HG03064 (cell line): ENCODE measurements around the gene CCDC92B.
"Not testable (repeated sequence)": the region's sequence is repeated elsewhere in the genome, so short reads cannot be mapped to it uniquely, and the experiment has no call there.

ENCODE experiments used
- ATAC-seq: cut with Tn5 transposase; IDR thresholded peaks from one replicate; pipeline ENCODE4 v1.9.1; 2021; ENCODE audit warnings: low read depth; ENCODE audit not compliant: unreplicated experiment

CCDC92B gene

GRCh38 chr17:2704890-2705248, 44.6 kb downstream of the CCDC92B start:
- no peak for ATAC-seq

DNA sequence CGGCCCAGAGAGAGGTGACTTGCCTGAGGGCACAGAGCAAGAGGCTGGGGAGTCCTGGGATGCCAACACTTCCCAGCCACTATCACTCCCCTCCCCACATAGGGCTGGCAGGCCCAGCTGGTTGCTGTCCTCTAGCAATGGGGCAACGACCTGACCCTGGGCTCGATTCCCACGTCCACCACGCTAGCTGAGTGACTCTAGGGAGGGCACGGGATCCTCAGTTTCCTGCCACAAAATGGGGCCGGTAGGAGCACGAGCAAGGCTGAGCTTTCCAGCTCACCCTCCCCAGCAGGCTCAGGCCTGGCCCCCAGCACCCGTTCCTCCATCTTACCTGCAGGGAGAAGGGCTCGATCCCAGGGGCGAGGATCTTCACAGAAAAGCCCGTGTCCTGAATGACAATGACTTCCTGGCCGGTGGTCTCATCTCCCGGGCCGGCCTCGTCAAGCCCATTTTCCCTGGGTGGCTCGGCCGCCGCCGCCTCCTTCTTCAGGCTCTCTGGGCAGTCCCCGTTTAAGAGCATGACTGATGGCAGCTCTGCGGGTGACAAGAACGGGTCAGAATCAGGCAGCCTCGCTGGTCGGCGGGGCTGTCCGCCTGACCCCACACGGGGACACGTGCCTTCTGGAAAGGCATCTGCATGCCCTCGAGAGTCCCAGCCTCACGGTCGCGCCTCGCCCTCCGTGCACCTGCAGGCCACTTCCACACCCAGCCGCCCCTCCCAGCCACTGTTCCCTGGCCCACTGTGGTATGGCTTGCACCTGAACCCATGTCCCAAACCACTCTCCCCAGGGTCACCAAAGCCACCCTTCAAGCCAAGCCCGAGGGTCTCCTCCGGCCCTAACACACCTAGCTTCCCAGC, 45.2 kb downstream of the CCDC92B start:
- no peak for ATAC-seq

DNA sequence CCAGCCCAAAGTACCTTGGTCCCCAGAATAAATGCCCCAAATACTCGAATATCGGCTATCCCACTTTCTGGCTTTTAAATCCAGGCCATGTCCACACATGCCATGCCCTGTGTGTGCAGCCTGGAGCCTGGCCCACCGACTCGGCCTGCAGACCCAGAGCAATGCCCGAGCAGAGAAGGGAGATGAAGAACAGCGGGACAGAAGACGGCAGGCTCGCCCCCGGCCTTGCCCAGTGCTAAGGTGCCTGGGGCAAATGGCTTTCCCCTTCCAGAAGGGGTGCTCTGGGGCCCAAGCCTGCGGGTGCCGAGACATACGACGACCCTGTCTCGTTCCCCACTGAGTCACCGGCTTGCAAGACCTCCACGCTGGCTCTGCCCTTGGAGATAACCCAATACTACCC, 45.8 kb downstream of the CCDC92B start:
- ATAC-seq = no peak

GRCh38 chr17:2703181-2703580, 46.3 kb downstream of the CCDC92B start:
- no peak for ATAC-seq

- ATAC-seq = no peak
These were observed 47.3 kb downstream of the CCDC92B start for GRCh38 chr17:2701996-2702741.

DNA sequence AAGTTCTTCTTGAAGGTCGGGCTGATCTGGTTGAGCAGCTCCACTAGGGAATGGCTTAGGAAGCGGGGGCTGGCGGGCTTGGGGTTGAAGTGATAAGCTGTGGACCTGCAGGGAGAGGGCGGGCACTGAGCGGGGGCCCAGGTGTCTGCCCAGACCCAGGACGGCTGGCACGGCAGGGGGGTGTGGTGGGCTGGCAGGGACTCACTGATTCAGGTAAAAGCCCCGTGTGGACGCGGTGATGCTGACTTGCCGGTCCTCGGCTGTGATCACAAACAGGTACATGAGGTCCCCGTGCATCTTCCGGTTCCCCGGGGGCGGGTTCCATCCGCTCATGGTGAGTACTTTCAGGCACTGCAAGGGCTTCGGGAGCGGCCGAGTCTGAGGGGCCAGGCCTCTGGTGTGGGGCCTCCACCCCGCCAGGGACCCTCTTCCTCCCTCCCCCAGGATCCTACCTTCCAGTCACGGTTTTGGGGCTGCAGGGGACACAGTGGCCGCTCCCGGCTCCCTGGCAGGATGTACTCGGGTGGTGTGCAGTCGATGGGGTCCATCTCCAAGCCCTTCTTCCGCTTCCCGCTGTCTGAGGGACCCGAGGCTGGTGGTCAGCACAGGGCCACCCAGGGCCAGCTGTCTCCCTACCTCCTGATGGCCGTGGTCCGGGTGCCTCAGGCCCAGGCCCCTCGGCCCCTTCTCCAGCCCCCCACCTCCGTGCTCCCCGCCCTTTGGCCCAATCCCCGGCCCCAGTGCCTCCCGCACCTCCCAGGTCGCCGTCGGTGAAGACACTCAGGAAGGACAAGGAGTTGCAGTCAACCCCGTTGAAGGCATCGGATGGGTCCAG, 48.1 kb downstream of the CCDC92B start:
- no peak for ATAC-seq

GRCh38 chr17:2700491-2701141, 48.8 kb downstream of the CCDC92B start:
- no peak for ATAC-seq

- no peak for ATAC-seq
These were observed 49.4 kb downstream of the CCDC92B start for GRCh38 chr17:2700030-2700490.

DNA sequence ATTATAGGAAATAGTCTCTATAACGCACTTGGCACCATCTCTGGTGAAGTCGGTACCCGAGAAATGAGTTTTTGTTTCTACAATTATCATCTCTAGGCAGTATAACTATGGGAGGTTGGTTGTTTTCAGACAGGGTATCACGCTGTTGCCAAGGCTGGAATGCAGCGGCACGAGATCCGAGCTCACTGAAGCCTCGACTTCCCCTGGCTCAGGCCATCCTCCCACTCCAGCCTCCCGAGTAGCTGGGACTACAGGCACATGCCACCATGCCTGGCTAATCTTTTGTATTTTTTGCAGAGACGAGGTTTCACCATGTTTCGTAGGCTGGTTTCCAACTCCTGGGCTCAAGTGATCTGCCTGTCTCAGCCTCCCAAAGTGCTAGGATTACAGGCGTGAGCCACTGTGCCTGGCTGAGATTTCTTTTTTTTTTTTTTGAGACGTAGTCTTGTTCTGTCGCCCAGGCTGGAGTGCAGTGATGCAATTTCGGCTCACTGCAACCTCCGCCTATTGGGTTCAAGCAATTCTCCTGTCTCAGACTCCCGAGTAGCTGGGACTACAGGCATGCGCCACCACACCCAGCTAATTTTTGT, 50.1 kb downstream of the CCDC92B start:
- ATAC-seq = not testable (repeated sequence)

- ATAC-seq = no peak
These were observed 51.8 kb downstream of the CCDC92B start for GRCh38 chr17:2697611-2698162.

DNA sequence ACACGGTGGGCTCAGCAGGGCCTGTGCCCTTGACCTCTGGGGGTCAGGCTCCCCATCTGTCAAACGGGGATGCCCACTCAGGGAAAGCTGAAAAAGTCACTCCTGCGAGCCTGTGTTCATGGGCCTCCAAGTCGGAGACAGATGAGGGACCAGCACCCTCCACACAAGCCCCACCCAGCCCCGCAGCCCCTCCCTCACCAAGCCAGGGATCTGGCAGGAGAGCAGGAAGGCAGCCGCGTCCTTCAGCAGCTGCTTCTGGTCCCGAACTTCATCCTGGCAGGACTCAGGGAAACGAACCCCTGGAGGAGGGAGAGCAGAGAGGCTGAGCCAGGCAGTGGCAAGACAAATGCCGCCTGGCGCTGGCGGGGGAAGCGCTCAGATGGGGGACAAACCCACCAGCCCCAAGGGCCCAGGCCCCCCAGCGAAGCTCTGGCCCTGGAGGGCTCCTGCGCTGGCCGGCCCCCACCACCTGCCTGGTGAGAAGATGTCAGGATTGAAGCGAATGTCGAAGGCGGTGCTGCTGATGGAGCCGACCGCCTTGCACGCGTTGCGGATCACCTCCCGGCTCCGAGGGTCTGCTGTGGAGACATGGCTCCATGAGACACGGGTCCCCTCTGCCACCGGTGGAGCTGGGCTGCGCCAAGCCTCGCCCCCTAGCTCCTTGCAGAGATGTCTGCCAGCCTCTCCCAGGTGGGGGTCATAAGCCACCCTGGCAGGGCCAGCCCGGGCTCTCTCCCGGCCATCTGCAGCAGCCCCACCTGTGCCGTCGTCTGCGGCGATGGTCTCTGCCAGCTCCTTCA, 53.3 kb downstream of the CCDC92B start:
- no peak for ATAC-seq

DNA sequence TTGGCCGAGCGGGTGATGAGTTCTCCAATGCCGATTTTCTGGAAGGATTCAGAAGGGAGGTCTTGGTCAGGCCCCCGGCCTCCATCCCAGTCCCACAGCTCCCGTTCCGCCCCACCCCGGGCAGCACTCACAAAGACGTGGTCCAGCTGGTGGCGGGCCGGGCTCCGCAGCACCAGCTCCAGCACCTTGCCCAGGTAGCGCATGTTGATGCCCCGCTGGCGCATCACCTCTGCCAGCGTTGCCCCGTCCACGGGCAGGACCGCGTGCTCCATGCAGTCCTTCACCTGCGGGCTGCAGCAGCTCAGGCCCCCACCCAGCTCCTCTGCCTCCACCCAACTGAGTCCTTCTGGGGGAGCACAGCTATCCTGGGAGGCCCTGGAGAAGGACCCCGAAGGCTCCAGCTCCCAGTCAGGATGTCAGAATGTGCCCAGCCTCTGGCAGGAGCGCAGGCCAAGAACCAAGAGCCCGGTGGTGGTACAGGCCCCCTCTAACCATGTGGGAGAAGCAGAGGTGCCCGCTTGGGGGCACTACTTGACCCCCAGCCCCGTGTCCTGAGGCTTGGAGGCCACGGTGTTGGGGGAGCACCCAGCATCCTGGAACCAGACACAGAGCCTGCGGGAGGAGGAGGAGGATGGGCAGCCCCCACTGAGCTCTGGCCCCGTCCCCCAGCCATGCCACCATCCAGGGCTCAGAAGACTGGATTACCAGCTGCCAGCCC, 54.0 kb downstream of the CCDC92B start:
- ATAC-seq = no peak

GRCh38 chr17:2694381-2695242, 54.8 kb downstream of the CCDC92B start:
- no peak for ATAC-seq

DNA sequence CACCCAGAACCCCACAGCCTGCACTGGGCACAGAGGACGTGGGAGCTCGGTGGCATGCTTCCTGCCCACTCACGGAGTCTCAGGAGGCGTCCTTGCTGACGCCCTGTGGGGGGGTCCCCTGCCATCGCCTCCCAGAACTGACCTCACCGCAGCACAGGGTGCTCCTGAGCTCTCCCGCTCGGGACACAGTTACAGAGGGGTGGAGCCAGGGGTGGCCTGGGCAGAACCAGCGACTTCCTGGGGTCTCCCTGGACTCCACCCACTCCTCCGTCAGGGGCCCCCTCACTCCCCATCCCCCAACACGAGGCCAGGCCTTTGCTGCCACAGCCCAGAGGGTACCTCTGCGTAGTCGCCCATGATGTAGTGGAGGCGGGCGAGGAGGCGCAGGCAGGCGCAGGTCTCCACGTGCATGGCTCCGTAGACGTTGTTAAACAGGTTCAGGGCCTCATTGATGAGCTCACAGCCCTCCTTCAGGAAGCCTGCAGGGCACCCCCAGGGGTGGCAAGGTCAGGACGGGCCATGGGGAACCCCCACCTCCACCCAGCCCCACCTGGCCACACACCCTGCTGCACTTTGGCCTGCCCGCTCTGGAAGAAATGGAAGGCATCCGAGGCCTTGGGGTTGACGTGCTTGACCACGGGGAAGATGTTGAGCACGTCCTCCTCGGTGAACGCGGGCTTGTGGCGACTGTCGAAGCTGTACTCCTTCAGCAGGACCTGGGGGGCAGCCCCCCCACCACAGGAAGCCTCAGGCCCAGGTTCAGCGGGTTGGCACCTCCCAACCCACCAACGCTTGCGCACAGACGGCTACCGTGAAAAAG, 55.7 kb downstream of the CCDC92B start:
- no peak for ATAC-seq

GRCh38 chr17:2692781-2693135, 56.7 kb downstream of the CCDC92B start:
- no peak for ATAC-seq

- no peak for ATAC-seq
These were observed 57.3 kb downstream of the CCDC92B start for GRCh38 chr17:2691965-2692780.
